MG63 (cell line): ENCODE data around the gene AOPEP. TPM values are rescaled to one million over a fixed set of nuclear protein-coding genes. Genes with fewer than 3 reads are reported as not detected.

ENCODE experiments used
- DNase-seq: peaks from one replicate; pipeline ENCODE4 v3.0.0-alpha.2; 2020
- H3K27me3 ChIP-seq: fragments of 250-450 bp; sonication (Bioruptor Pico); 2 replicates; pipeline ENCODE4 v1.5.1; 2020; ENCODE audit warnings: mild to moderate bottlenecking, moderate library complexity
- H3K36me3 ChIP-seq: fragments of 250-450 bp; sonication (Bioruptor Pico); 2 replicates; pipeline ENCODE4 v1.5.1; 2020; ENCODE audit warnings: mild to moderate bottlenecking, moderate library complexity
- H3K4me3 ChIP-seq: fragments of 250-450 bp; sonication (Bioruptor Pico); 2 replicates; pipeline ENCODE4 v1.5.1; 2020; ENCODE audit warnings: mild to moderate bottlenecking, moderate library complexity
- H3K9me3 ChIP-seq: fragments of 250-450 bp; sonication (Bioruptor Pico); 2 replicates; pipeline ENCODE4 v1.5.1; 2020; ENCODE audit warnings: mild to moderate bottlenecking, moderate library complexity
- total RNA-seq: library from RNA; depleted of rRNA; stranded (reverse); fragments of >200 nt; shearing (Covaris generic); gene quantifications from 2 replicates; pipeline ENCODE4 v1.2.3, GENCODE V29; 2014; ENCODE audit warnings: low replicate concordance

The AOPEP gene
- total RNA-seq, 1 experiment from 2014 or later = 91.4 TPM

DNA sequence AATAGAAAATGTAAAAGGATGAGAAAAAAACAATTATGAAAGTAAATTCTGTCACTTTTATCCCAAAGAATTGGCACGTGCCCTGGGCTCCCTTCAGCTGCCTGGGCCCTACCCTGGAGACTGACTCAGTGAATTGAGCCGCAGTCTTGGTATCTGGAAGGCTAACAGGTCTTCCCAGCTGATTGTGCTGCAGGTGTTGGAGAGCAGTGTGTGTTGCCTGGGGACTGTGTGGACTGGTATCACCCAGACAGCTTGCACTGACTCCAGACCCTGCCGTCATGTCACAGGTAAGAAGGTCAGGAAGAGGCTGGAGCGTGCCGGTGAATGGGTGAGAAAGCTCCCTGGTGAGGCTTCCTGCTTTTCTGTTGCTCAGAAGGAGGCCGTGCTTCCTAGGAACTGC, 83.3 kb downstream of the AOPEP start:
- H3K36me3 ChIP-seq = peaks cover 8% of the 10 kb centered on the region
- no peak overlapping the region for H3K4me3 ChIP-seq
- no peaks in the 10 kb centered on the region for H3K27me3 ChIP-seq
- no peak for DNase-seq
- no peaks in the 10 kb centered on the region for H3K9me3 ChIP-seq

DNA sequence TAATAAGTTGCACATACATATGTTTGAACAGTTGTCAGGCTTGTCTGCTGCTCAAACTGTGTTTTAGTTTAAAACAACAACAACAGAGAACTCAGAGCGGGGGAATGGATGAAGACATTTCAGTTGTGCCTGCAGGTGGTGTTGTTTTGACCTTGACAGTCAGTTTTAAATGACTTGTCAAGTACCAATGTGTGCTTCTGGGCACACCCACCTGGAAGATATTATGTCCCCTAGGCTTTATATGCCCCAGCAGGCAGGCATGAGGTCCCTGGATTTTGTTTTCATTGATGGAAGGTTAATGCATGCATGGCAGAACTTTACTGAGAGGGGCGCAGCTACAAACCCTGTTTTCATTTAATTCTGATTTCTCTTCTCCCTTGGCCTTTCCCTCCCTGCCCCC, 84.6 kb downstream of the AOPEP start:
- no peak overlapping the region for H3K4me3 ChIP-seq
- no peak for DNase-seq
- peaks cover 8% of the 10 kb centered on the region for H3K36me3 ChIP-seq
- H3K9me3 ChIP-seq = no peaks in the 10 kb centered on the region
- H3K27me3 ChIP-seq = no peaks in the 10 kb centered on the region

DNA sequence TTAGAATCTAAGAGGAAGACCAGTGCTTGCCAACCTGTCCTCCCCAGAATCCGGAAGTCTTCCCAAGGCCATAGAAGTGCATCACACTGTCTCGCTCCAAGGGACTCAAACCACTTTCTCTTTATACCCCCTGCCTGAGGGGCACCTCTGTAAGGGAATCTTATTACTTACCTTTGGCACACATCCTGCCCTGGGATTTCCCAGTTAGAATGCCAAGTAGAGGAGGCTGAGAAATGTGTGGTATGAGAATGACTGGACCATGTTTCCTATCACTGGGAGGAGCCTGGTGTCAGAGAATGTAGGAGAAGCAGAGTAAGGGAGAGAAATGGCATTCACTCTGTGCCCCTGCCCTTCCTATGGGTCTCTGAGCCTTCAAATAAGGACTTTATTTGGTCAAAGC, 85.8 kb downstream of the AOPEP start:
- Histone ChIP-seq H3K4me3 (no peak overlapping the region), H3K36me3 (peaks cover 6% of the 10 kb centered on the region), H3K9me3 (no peaks in the 10 kb centered on the region), H3K27me3 (no peaks in the 10 kb centered on the region)
- DNase-seq = peak; percentile 62

DNA sequence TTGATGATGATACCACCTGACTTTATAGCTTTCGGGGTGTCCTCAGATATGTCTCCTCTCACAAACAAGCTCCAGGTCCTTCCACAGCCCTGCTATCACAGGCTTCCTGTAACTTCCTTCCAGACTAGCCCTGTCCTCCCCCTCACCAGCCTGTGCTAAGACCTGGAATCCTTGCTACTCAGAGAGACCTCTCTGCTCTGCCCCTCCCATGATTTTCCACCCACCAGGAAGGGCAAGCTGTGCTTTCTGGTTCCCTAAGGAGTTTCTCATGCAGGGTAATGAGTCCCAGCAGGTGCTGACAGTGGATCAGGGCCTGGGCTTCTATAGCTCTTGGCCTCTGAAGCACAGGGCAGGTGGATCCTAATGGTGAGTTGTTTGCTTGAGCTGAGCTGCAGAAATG, 86.9 kb downstream of the AOPEP start:
- DNase-seq = no peak
- no peaks in the 10 kb centered on the region for H3K27me3 ChIP-seq
- H3K9me3 ChIP-seq = no peaks in the 10 kb centered on the region
- no peak overlapping the region for H3K4me3 ChIP-seq
- peaks cover 4% of the 10 kb centered on the region for H3K36me3 ChIP-seq

DNA sequence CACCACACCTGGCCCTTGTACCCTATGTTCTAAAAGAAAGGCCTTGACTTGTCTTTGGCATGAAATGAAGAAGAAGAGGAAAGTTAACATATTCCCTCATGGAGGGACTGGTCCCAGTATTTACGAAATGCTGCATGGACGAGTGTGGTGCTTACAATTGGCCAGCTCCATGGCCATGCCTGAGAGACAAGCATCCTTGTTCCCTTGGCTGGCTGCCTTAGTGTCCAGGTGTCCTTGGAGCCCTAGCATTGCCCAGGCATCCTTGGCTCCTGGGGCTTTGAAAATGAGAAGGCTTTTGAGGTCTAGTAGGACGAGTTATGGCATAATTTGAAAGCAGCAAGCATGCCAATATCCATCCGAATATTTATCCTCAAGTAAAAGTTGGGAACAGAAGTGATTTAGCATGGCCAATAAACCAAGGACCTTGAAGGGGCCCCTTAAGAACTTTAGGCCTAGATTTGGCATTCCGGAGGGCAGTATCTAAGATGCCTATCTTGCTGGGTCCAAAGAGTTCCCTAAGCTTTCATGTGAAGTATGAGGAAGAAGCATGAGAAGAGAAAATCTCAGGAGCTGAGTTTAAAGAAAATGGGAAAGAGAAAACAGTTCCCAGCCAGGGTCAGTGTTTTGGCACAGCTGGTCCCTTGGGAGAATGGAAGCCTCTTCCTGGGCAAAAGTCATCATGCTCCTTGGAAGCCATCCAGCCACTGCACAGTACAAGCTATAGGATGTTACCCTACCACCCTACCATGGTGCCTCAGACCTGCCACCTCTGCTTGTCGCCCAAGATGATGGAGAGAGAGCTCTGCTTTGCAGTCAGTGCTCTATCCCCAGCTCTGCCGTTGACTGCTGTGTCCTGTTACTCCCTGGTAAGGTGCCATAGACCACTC, 91.0 kb downstream of the AOPEP start:
- no peaks in the 10 kb centered on the region for H3K27me3 ChIP-seq
- peak; percentile 28 for DNase-seq
- H3K4me3 ChIP-seq = no peak overlapping the region
- no peaks in the 10 kb centered on the region for H3K9me3 ChIP-seq
- peaks cover 5% of the 10 kb centered on the region for H3K36me3 ChIP-seq

DNA sequence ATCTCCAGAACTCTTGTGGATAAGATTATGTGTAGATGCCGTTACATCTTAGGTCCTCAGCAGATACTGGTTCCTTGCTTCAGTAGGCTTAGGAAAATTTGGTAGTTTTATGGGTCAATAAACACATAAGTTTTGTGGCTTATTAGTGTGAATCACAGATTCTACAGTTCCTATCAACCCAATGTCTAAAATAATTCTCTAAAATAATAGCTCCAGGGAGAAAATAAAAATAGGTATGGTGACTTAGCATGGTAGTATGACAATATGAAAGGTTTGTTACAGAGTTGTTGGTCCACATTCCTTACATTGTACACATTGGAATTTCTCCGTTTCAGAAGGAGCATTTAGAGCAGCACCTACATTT, 91.7 kb downstream of the AOPEP start:
- Histone ChIP-seq H3K4me3 (no peak overlapping the region), H3K36me3 (peaks cover 5% of the 10 kb centered on the region), H3K27me3 (no peaks in the 10 kb centered on the region), H3K9me3 (no peaks in the 10 kb centered on the region)
- DNase-seq = no peak

DNA sequence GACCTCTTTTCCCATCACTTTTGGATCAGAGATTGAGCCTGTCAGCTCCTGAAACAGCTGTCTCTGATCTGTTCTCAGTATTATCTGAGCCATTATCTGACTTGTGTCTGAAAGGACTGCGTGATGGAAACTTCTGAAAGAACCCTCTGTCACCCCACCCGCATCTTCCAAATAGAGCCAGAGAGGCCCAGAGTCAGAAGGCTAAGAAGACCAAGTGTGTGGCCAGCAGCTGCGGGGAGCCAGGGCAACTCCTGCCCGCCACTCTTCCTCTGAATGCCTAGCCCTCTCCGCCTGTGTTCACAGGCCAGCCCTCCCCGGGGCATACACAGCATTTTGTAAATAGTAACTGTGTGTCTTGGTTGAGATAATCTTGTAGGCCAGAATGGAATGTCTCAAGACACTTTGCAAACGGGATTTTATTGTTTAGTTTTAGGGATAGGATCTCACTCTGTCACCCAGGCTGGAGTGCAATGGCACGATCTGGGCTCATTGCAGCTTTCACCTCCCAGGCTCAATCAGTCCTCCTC, 92.7 kb downstream of the AOPEP start:
- H3K9me3 ChIP-seq = no peaks in the 10 kb centered on the region
- no peak overlapping the region for H3K4me3 ChIP-seq
- no peaks in the 10 kb centered on the region for H3K27me3 ChIP-seq
- DNase-seq = no peak
- H3K36me3 ChIP-seq = peaks cover 5% of the 10 kb centered on the region

DNA sequence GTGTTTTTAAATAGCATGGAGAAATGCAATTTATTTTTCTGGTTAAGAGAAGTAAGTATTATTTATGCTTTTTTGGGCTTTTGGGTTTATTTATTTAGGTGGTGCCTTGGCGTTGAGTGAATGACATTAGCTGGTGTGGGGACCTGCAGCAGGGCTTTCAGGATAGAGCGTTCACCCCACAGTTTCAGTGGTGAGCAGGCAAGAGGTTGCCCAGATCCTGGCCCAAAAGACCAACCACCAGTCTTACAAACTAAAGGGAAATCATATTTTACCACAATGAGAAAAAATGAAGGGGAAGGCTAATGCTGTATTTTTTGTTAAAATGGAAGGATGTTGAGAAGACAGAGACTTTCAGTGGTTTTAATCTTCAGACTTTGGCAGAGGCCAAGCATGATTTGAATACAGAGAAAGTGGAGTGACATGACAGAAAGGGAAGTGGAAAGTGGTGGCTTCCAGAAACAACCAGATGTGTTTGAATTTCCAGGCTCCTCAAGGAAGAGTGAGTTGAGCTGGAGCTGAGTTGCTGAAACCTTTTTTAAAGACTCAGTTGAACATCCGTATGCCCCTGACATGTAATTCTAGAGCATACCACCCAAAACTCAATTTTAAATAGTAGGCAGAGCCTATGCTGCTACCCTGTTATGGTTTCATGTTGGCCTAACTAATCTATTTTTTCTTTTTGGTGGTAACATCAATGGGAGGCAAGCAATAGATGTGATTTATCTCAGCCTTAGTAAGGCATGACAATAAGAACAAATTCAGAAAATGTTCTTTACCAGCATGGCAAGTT, 94.8 kb downstream of the AOPEP start:
- Histone ChIP-seq H3K27me3 (no peaks in the 10 kb centered on the region), H3K9me3 (no peaks in the 10 kb centered on the region), H3K4me3 (no peak overlapping the region), H3K36me3 (peaks cover 5% of the 10 kb centered on the region)
- no peak for DNase-seq

DNA sequence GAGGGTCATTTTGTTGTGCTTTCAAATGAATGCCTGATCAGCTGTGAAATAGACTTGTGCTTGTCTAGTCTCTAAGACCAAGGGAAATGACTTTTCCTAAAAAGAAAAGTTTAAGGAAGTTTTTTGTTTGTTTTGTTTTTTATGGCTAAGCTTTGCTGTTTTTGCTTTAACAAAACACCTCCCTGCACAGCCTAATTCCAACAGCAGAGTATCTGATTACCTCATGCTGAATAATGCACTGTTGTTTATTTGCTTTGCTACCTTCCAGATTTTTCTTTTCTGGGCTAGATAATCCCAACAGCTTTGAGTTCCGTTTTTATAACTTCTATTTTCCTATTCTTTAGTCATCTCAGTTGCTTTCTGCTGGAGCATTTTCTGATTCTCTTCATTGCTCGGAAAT, 95.8 kb downstream of the AOPEP start:
- Histone ChIP-seq H3K9me3 (no peaks in the 10 kb centered on the region), H3K27me3 (no peaks in the 10 kb centered on the region), H3K4me3 (no peak overlapping the region), H3K36me3 (peaks cover 5% of the 10 kb centered on the region)
- DNase-seq = no peak

DNA sequence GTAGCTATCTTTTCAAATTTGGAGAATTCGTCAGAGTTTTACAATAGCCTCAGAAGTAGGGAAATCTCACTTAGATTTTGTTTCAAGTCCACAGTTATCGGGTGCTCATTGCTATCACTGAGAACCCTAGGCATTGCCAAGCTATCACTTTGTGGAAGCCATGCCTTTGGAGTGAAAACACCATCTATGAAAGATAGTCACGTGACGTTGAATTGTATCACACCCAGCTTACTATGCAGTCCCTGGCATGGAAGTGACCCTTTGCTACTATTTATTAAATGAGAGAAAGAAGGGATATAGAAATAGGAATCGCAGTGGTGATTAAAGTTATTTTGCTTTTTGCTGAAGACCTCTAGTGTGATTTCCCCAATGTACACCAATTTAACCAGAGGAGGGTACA, 97.2 kb downstream of the AOPEP start:
- H3K4me3 ChIP-seq = no peak overlapping the region
- H3K27me3 ChIP-seq = no peaks in the 10 kb centered on the region
- no peaks in the 10 kb centered on the region for H3K36me3 ChIP-seq
- no peak for DNase-seq
- no peaks in the 10 kb centered on the region for H3K9me3 ChIP-seq

DNA sequence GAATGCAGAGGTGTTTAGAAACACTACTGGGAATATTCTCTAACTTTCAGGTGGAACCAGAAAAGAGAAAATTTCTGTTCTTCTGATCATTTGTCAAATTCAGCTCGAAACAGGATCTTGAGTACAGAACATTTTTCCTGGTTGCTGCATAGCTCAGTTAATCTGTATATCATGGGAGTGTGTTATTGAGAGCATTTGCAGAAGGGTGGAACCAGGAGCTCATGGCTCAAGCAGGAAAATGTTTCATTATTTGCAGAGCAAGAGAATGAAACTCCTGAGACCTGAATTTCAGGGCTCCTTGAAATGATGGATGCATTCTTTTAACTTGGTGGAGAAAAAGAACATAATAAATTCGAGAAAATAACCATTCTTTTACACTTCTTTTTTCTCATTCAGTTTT, 97.9 kb downstream of the AOPEP start:
- no peaks in the 10 kb centered on the region for H3K27me3 ChIP-seq
- DNase-seq = no peak

DNA sequence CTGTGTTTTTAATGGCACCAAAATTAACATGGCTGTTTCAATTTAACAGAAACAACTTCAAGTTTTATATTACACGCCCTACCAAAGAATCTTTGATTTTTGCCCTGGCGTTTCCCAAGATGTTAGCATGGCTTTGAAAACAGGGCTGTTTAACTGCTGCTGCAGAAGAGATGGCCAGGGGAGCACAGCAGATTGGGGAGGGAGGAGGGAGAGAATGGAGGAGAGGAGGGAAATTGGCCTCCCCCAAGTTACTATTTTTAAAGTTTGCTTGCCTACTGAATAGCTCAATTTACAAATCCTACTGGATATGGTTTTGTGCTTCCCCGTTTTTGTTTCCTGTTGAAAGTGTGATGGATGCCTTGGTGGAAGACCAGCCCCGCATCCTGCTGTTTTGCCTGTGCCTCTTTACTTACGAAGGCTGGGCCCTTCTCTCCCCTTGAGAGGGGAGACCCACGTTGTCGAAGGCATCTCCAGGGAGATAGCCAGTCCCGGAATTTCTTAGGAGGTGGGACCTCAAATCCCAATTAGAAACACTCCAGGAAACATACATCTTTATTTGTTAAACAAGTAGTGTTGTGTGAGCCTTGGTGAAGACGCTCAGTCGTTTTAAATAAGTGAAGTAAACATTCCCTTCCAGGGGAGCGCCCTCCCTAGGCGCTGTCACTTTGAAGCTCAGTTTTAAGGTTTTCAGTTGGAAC, 98.6 kb downstream of the AOPEP start:
- Histone ChIP-seq H3K36me3 (no peaks in the 10 kb centered on the region), H3K4me3 (no peak overlapping the region), H3K9me3 (0 out of 2 replicates have a peak, but pooled peaks cover under 1% of the 10 kb centered on the region), H3K27me3 (no peaks in the 10 kb centered on the region)
- DNase-seq = no peak

More for the DNA sequence above, 97.9 kb downstream of the AOPEP start:
- Histone ChIP-seq H3K36me3 (no peaks in the 10 kb centered on the region), H3K9me3 (no peaks in the 10 kb centered on the region), H3K4me3 (no peak overlapping the region)

DNA sequence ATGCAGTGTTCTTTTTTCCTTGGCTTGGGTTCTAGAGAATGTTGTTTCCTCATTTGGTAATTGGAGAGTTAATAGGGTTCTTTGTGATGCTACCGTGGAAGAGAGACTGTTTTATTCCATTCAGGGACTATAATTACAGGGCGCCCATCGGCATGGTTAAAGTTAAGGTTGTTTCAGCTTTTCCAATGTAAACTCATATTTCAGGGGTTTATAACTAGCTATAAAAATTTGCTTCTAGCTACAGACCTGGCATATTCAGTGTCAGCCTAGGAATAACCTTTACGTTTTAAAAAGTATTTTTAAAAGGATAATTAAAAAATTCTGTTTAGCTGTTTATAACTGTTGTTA, 99.1 kb downstream of the AOPEP start:
- no peaks in the 10 kb centered on the region for H3K36me3 ChIP-seq
- 0 out of 2 replicates have a peak, but pooled peaks cover 2% of the 10 kb centered on the region for H3K9me3 ChIP-seq
- DNase-seq = no peak
- H3K27me3 ChIP-seq = no peaks in the 10 kb centered on the region
- no peak overlapping the region for H3K4me3 ChIP-seq

DNA sequence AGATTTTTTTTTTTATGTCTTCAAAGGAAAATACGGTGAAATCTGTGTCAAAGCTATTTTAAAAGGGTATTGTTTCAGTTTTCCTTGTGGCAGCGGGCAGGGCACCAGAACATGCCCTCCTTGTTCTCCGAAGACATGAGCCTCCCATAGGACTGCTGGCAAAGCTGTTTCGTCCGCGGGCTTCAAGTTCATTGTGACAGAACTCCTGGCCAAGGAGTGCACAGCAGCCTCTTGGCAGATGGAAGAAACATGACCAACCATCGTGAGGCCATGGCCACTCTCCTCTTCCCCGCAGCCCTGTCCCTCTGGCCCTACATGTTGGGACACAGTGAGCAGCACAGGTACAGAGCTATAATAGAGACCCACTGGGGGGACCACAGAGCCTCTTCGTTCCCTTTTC, 99.5 kb downstream of the AOPEP start:
- no peak for DNase-seq
- H3K36me3 ChIP-seq = no peaks in the 10 kb centered on the region
- 0 out of 2 replicates have a peak, but pooled peaks cover 2% of the 10 kb centered on the region for H3K9me3 ChIP-seq
- H3K27me3 ChIP-seq = no peaks in the 10 kb centered on the region
- no peak overlapping the region for H3K4me3 ChIP-seq

DNA sequence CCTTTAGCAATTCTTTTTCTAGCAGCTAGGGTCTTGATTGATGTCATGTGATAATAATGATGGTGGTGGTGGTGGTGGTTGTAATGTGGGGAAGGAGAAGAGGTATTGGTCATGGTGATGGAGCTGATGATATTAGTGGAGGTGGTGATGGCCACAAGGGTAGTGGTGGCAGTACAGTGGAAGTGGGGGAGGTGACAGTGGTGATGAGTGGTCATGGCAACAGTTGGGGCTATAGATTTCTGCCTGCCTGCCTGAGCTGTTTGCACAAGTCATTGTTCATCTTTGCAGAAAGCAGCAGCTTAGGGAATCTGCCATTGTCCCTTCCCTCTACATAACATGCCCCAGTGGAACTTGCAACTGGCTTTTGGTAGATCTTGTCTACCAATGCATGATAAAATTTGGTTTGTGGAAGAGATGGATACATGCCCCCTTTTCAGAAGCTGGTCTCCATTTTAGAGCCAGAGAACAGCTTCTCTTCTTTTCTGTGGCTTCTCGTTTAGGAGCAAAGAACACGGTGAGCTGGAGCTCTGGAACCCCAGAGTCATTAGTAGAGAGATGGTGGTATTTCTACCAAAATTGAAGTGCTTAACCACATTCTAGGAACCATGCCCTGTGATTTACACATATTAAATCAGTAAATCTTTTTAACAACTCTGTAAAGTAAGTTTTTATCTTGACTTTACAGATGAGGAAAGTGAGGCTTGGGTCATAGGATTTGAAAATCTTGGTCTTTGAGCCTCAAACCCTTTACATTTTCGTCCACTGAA, 100.3 kb downstream of the AOPEP start:
- H3K36me3 ChIP-seq = no peaks in the 10 kb centered on the region
- peaks cover 4% of the 10 kb centered on the region; the same call in 1 of the 2 replicates for H3K9me3 ChIP-seq
- H3K4me3 ChIP-seq = no peak overlapping the region
- DNase-seq = no peak
- H3K27me3 ChIP-seq = no peaks in the 10 kb centered on the region

DNA sequence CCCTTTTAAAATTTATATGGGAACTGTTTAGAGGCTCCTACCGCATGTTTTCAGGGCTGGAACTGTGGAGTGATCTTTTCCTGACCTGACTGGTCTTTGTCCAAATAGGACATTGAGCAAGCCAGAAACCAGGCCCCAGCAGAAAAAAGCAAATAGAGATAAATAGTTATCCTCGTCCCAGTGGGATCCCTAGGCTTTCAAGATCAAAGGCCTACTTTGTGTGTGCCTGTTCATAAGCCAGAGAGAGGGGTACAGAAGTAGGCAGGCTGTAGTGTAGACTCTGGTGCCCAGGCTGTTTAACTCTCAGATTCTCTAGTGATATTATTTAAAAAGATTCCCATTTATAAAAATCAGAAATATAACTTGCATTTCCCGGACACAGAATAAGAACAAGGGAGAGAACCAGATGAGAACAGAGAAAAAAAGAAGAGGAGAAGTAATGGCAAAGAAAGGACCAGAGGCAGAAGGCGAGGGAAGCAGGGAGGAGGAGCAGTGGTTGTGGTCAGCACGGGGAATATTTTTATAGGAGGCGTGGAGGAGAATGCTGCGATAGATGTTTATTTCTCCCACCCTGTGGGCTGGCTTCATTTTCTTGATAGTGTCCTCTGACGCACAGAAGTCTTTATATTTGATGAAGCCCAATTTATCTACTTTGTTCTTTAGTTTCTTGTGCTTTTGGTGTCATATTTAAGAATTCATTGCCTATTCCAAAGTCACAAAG, 101.2 kb downstream of the AOPEP start:
- H3K27me3 ChIP-seq = no peaks in the 10 kb centered on the region
- peaks cover 4% of the 10 kb centered on the region; the same call in 1 of the 2 replicates for H3K9me3 ChIP-seq
- H3K4me3 ChIP-seq = no peak overlapping the region
- no peaks in the 10 kb centered on the region for H3K36me3 ChIP-seq
- no peak for DNase-seq
